T-cell (primary cell): ENCODE results near the gene HNF1B. TPM values are rescaled to one million over a fixed set of nuclear protein-coding genes. Genes with fewer than 3 reads are reported as not detected.

Source experiments
- ATAC-seq, 4 experiments: fragments of 200-7000 bp in 3 of 4; fragments of 150-1000 bp in 1 of 4; cut with Tn5 transposase; replicated peaks in 1 of 4; 1 replicate in 3 of 4; 2 replicates in 1 of 4; pipeline ENCODE4 v1.10.0; 2021; ENCODE audit warnings: moderate library complexity in 3 of 4, mild to moderate bottlenecking in 2 of 4, moderate number of reproducible peaks in 1 of 4
- CTCF ChIA-PET, 2 donors: fragments of 300-600 bp; sonication (Branson Sonifier 250); formaldehyde crosslinking; loops; one replicate each; lab custom pipeline; 2022; ENCODE audit warnings: antibody characterized with exemption in 2 of 2; lab: Charles Lee
- POLR2A ChIA-PET, 2 donors: fragments of 300-600 bp; sonication (Branson Sonifier 250); formaldehyde crosslinking; loops; one replicate each; lab custom pipeline; 2022; ENCODE audit warnings: antibody characterized with exemption in 2 of 2; lab: Charles Lee
- DNase-seq, 35 experiments: peaks; one replicate each; pipeline versions ENCODE4 v3.0.0 to v3.0.0-alpha.2; 2013 to 2023
- H3K27ac ChIP-seq: one replicate; pipeline ENCODE4 v1.5.1; 2013; ENCODE audit warnings: low read length
- H3K27me3 ChIP-seq, 2 experiments: replicated peaks in 1 of 2; 1 replicate in 1 of 2; 2 replicates in 1 of 2; pipeline versions ENCODE4 v1.6.1 to v1.7.0; 2013; ENCODE audit warnings: low read length in 1 of 2, mixed read lengths in 1 of 2; ENCODE audit not compliant: control insufficient read depth in 2 of 2, insufficient read depth in 2 of 2; ENCODE audit errors: extremely low read depth in 1 of 2
- H3K36me3 ChIP-seq, 2 donors: 1 replicate in 1 of 2; 2 replicates in 1 of 2; pipeline versions ENCODE4 v1.6.1 to v1.7.0; 2013; ENCODE audit warnings: low read length in 1 of 2; ENCODE audit not compliant: control insufficient read depth in 2 of 2, insufficient read depth in 1 of 2; ENCODE audit errors: extremely low read depth in 1 of 2
- H3K4me1 ChIP-seq, 2 experiments: 1 replicate in 1 of 2; 2 replicates in 1 of 2; pipeline versions ENCODE4 v1.6.1 to v1.7.0; 2013; ENCODE audit warnings: low read length in 2 of 2, mixed read lengths in 1 of 2; ENCODE audit not compliant: insufficient read depth in 2 of 2, control insufficient read depth in 1 of 2; ENCODE audit errors: extremely low read depth in 1 of 2
- H3K4me3 ChIP-seq, 2 donors: 1 replicate in 1 of 2; 2 replicates in 1 of 2; pipeline versions ENCODE4 v1.5.1 to v1.7.0; 2013; ENCODE audit warnings: mild to moderate bottlenecking in 2 of 2, low read length in 1 of 2, moderate library complexity in 1 of 2; ENCODE audit not compliant: control insufficient read depth in 1 of 2; ENCODE audit errors: extremely low read depth in 1 of 2
- H3K9me3 ChIP-seq: 2 replicates; pipeline ENCODE4 v1.7.0; 2013
- H3K27ac Mint-ChIP-seq, 2 donors: one replicate each; pipeline ENCODE4 v1.8.0; 2020 to 2021; ENCODE audit warnings: mild to moderate bottlenecking in 2 of 2, mixed read lengths in 2 of 2
- H3K27me3 Mint-ChIP-seq, 2 donors: one replicate each; pipeline ENCODE4 v1.8.0; 2021 to 2022; ENCODE audit warnings: mixed read lengths in 2 of 2
- H3K36me3 Mint-ChIP-seq: one replicate; pipeline ENCODE4 v1.8.0; 2021; ENCODE audit warnings: mixed read lengths
- H3K4me1 Mint-ChIP-seq, 3 donors: one replicate each; pipeline ENCODE4 v1.8.0; 2020 to 2022; ENCODE audit warnings: mixed read lengths in 3 of 3, mild to moderate bottlenecking in 1 of 3
- H3K4me3 Mint-ChIP-seq, 3 donors: one replicate each; pipeline ENCODE4 v1.8.0; 2020 to 2022; ENCODE audit warnings: mild to moderate bottlenecking in 3 of 3, mixed read lengths in 3 of 3, moderate library complexity in 3 of 3
- H3K9me3 Mint-ChIP-seq, 3 donors: one replicate each; pipeline ENCODE4 v1.8.0; 2020 to 2022; ENCODE audit warnings: mixed read lengths in 3 of 3
- WGBS: methylation state at CpG from one replicate; pipeline ENCODE4 v1.1.5; 2013; ENCODE audit warnings: missing lambda C conversion rate; ENCODE audit not compliant: insufficient coverage; 5-methylcytosine and 5-hydroxymethylcytosine counted together
- total RNA-seq, 35 experiments: library from RNA in 6 of 35; stranded (reverse) in 6 of 35; fragments of 120-200 nt in 1 of 35; gene quantifications; one replicate each; pipeline versions ENCODE4 v1.2.1 to v1.2.4 and lab custom pipeline; 2013 to 2026

HNF1B gene
- total RNA-seq, 5 donors from 2014 or later (not counting 1 experiment from before 2014, with no cell fraction given), result 0.10 to 0.19 (median 0.15) TPM; not detected in 2

DNA sequence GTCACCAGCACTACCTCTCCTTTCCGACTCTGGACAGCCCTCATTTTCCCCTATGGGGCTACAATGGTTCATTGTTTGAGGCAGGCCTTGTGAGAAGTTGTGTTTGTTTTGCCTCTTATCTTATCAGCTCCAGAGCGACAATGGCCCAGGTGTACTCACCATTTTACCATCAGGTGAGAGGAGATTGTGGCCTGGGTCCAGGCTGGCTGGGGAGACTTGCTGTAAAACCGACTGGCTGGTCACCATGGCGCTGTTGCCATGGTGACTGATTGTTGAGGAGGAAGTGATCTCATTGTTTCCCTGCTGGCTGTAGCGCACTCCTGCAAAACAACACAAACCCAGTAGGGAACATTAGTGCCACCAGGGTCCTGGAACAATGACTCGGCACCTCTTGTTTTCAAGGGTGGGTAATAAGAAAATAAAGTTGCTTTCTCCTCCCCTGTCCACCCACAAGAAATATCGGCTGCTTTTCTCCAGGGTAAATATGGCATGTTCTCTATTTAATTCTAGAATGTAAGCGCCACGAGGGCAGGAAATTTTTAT, 34.4 kb downstream of the HNF1B start:
- Mint-ChIP-seq H3K27me3 (peaks cover 31 to 58% of the 10 kb centered on the region in 2 donors), H3K9me3 (no peaks in the 10 kb centered on the region), H3K4me1 (no peaks in the 10 kb centered on the region), H3K36me3 (no peaks in the 10 kb centered on the region), H3K27ac (no peak overlapping the region), H3K4me3 (no peak overlapping the region)
- WGBS, result 88% methylated on average over 2 of the region's 9 CpGs
- Histone ChIP-seq H3K4me3 (no peak overlapping the region), H3K27ac (no peak overlapping the region), H3K9me3 (no peaks in the 10 kb centered on the region), H3K4me1 (no peaks in the 10 kb centered on the region), H3K36me3 (no peaks in the 10 kb centered on the region), H3K27me3 (peaks cover 0 to 27% of the 10 kb centered on the region in 2 experiments)
- CTCF ChIA-PET, result no interaction called here
- POLR2A ChIA-PET, result no interaction called here
- ATAC-seq (no peak), DNase-seq (no peak)

- no peak overlapping the region for H3K4me3 ChIP-seq
- Mint-ChIP-seq H3K27me3 (peaks cover 26 to 56% of the 10 kb centered on the region in 2 donors), H3K4me3 (no peak overlapping the region), H3K27ac (no peak overlapping the region), H3K36me3 (no peaks in the 10 kb centered on the region), H3K4me1 (no peaks in the 10 kb centered on the region), H3K9me3 (no peaks in the 10 kb centered on the region)
- H3K27ac ChIP-seq, result no peak overlapping the region
- POLR2A ChIA-PET, result no interaction called here
- CTCF ChIA-PET, result no interaction called here
- ATAC-seq (no peak), DNase-seq (no peak)
- no peaks in the 10 kb centered on the region for H3K4me1 ChIP-seq
- WGBS, result 46% methylated on average over 7 of the region's 8 CpGs
- peaks cover 0 to 22% of the 10 kb centered on the region in 2 experiments for H3K27me3 ChIP-seq
- H3K9me3 ChIP-seq, result no peaks in the 10 kb centered on the region
- H3K36me3 ChIP-seq, result no peaks in the 10 kb centered on the region
Observed at GRCh38 chr17:37708616-37709212, 36.1 kb downstream of the HNF1B start.

GRCh38 chr17:37708008-37708615, 36.7 kb downstream of the HNF1B start:
- 80% methylated on average over 3 of the region's 7 CpGs for WGBS
- POLR2A ChIA-PET, result no interaction called here
- ATAC-seq (no peak), DNase-seq (no peak)
- no peak overlapping the region for H3K4me3 ChIP-seq
- H3K27me3 ChIP-seq, result peaks cover 0 to 19% of the 10 kb centered on the region in 2 experiments
- CTCF ChIA-PET, result no interaction called here
- H3K27ac ChIP-seq, result no peak overlapping the region
- H3K27ac Mint-ChIP-seq, result no peak overlapping the region
- peaks cover 26 to 57% of the 10 kb centered on the region in 2 donors for H3K27me3 Mint-ChIP-seq
- H3K4me1 Mint-ChIP-seq, result no peaks in the 10 kb centered on the region
- H3K9me3 Mint-ChIP-seq, result no peaks in the 10 kb centered on the region
- no peaks in the 10 kb centered on the region for H3K9me3 ChIP-seq
- H3K36me3 Mint-ChIP-seq, result no peaks in the 10 kb centered on the region
- H3K36me3 ChIP-seq, result no peaks in the 10 kb centered on the region
- H3K4me3 Mint-ChIP-seq, result no peak overlapping the region
- H3K4me1 ChIP-seq, result no peaks in the 10 kb centered on the region

- Histone ChIP-seq H3K4me3 (no peak overlapping the region), H3K27me3 (peaks cover 0 to 23% of the 10 kb centered on the region in 2 experiments), H3K27ac (no peak overlapping the region), H3K36me3 (no peaks in the 10 kb centered on the region), H3K9me3 (no peaks in the 10 kb centered on the region), H3K4me1 (peaks cover 0 to 2% of the 10 kb centered on the region in 2 experiments)
- DNase-seq (no peak), ATAC-seq (no peak)
- Mint-ChIP-seq H3K27ac (no peak overlapping the region), H3K4me1 (peaks cover 0 to 2% (median 2%) of the 10 kb centered on the region in 3 donors), H3K9me3 (no peaks in the 10 kb centered on the region), H3K4me3 (no peak overlapping the region), H3K27me3 (peaks cover 24 to 48% of the 10 kb centered on the region in 2 donors), H3K36me3 (no peaks in the 10 kb centered on the region)
- WGBS, result no CpG with 5 or more reads among the region's 2 CpGs
- ChIA-PET POLR2A (no interaction called here), CTCF (no interaction called here)
Observed at GRCh38 chr17:37706446-37706845, 38.4 kb downstream of the HNF1B start.

GRCh38 chr17:37702598-37702997, 42.3 kb downstream of the HNF1B start:
- H3K4me1 ChIP-seq, result peaks cover 0 to 4% of the 10 kb centered on the region in 2 experiments
- no peak overlapping the region for H3K4me3 Mint-ChIP-seq
- H3K9me3 ChIP-seq, result no peaks in the 10 kb centered on the region
- H3K27me3 Mint-ChIP-seq, result peaks cover 17 to 33% of the 10 kb centered on the region in 2 donors
- H3K36me3 Mint-ChIP-seq, result no peaks in the 10 kb centered on the region
- no peaks in the 10 kb centered on the region for H3K9me3 Mint-ChIP-seq
- DNase-seq (no peak), ATAC-seq (no peak)
- H3K27ac Mint-ChIP-seq, result no peak overlapping the region
- no peak overlapping the region for H3K4me3 ChIP-seq
- peaks cover 0 to 22% of the 10 kb centered on the region in 2 experiments for H3K27me3 ChIP-seq
- H3K4me1 Mint-ChIP-seq, result peaks cover 0 to 3% (median 2%) of the 10 kb centered on the region in 3 donors
- ChIA-PET POLR2A (no interaction called here), CTCF (no interaction called here)
- no peak overlapping the region for H3K27ac ChIP-seq
- H3K36me3 ChIP-seq, result no peaks in the 10 kb centered on the region

GRCh38 chr17:37701496-37701898, 43.4 kb downstream of the HNF1B start:
- Histone ChIP-seq H3K36me3 (no peaks in the 10 kb centered on the region), H3K27me3 (peaks cover 0 to 25% of the 10 kb centered on the region in 2 experiments), H3K27ac (no peak overlapping the region), H3K4me1 (peaks cover 2 to 4% of the 10 kb centered on the region in 2 experiments), H3K9me3 (no peaks in the 10 kb centered on the region), H3K4me3 (no peak overlapping the region)
- Mint-ChIP-seq H3K36me3 (no peaks in the 10 kb centered on the region), H3K4me3 (no peak overlapping the region), H3K4me1 (peaks cover 5 to 8% (median 5%) of the 10 kb centered on the region in 3 donors), H3K27ac (no peak overlapping the region), H3K9me3 (no peaks in the 10 kb centered on the region), H3K27me3 (peaks cover 17 to 28% of the 10 kb centered on the region in 2 donors)
- ChIA-PET POLR2A (no interaction called here), CTCF (interaction anchor here in 1 of 2 donors (0.5 kb wide), 1 partner anchor 13 kb away, joined by 7 read pairs; no protein-coding TSS in a partner anchor)
- DNase-seq (peak in 26 of 35 experiments; percentile 2 to 51 (median 18)), ATAC-seq (peak in 1 of 4 experiments; percentile 29)
- 0% methylated on average over 1 of the region's 5 CpGs for WGBS
